Mesenchymal stem cell (in vitro differentiated cells and primary cell): Measurements from ENCODE around the gene C5orf52.
A peak's percentile ranks its signal among the peaks of the same experiment; 100 is the strongest.
"Not testable (repeated sequence)": the region's sequence is repeated elsewhere in the genome, so short reads cannot be mapped to it uniquely, and the experiment has no call there.

Experiments
- DNase-seq: peaks from one replicate; pipeline ENCODE4 v3.0.0-alpha.2; 2013
- H2AFZ ChIP-seq: one replicate; pipeline ENCODE4 v1.6.1; 2013; ENCODE audit warnings: low read depth, mild to moderate bottlenecking, control low read depth, inconsistent platforms, low read length, moderate library complexity
- H2AK5ac ChIP-seq: 2 replicates; pipeline ENCODE4 v1.6.1; 2013; ENCODE audit warnings: low read length, moderate library complexity, mild to moderate bottlenecking, inconsistent platforms; ENCODE audit not compliant: severe bottlenecking
- H2BK120ac ChIP-seq: one replicate; pipeline ENCODE4 v1.6.1; 2013; ENCODE audit warnings: low read depth, mild to moderate bottlenecking, inconsistent platforms, low read length, moderate library complexity
- H2BK12ac ChIP-seq, 2 experiments: one replicate each; pipeline ENCODE4 v1.6.1; 2013; ENCODE audit warnings: inconsistent platforms in 2 of 2, low read length in 2 of 2, mild to moderate bottlenecking in 2 of 2, moderate library complexity in 2 of 2, control low read depth in 1 of 2
- H2BK15ac ChIP-seq: one replicate; pipeline ENCODE4 v1.6.1; 2013; ENCODE audit warnings: mild to moderate bottlenecking, low read depth, inconsistent platforms; ENCODE audit not compliant: poor library complexity, severe bottlenecking
- H2BK5ac ChIP-seq: 2 replicates; pipeline ENCODE4 v1.6.1; 2013; ENCODE audit warnings: low read depth, mild to moderate bottlenecking, low read length, control low read depth, inconsistent platforms; ENCODE audit not compliant: poor library complexity, severe bottlenecking
- H3K14ac ChIP-seq, 2 experiments: one replicate each; pipeline ENCODE4 v1.6.1; 2013; ENCODE audit warnings: inconsistent platforms in 2 of 2, low read length in 2 of 2, control low read depth in 1 of 2, mild to moderate bottlenecking in 1 of 2, moderate library complexity in 1 of 2
- H3K18ac ChIP-seq, 2 experiments: one replicate each; pipeline ENCODE4 v1.6.1; 2013; ENCODE audit warnings: inconsistent platforms in 2 of 2, low read length in 2 of 2, control low read depth in 1 of 2, low read depth in 1 of 2, mild to moderate bottlenecking in 1 of 2
- H3K23ac ChIP-seq, 2 experiments: one replicate each; pipeline ENCODE4 v1.6.1; 2013; ENCODE audit warnings: inconsistent platforms in 2 of 2, low read length in 2 of 2, mild to moderate bottlenecking in 2 of 2, moderate library complexity in 2 of 2, control low read depth in 1 of 2
- H3K27ac ChIP-seq: 2 replicates; pipeline ENCODE4 v1.5.1; 2013; ENCODE audit warnings: mild to moderate bottlenecking, moderate library complexity, low read length, control low read depth, inconsistent platforms; ENCODE audit not compliant: poor library complexity, severe bottlenecking
- H3K27me3 ChIP-seq, 2 experiments: 2 replicates each; pipeline versions ENCODE4 v1.6.1 to v1.7.0; 2013; ENCODE audit warnings: low read length in 2 of 2, mild to moderate bottlenecking in 2 of 2, moderate library complexity in 2 of 2, control low read depth in 1 of 2, inconsistent platforms in 1 of 2; ENCODE audit not compliant: control insufficient read depth in 1 of 2, insufficient read depth in 1 of 2
- H3K36me3 ChIP-seq, 2 experiments: 2 replicates each; pipeline versions ENCODE4 v1.6.1 to v1.7.0; 2013; ENCODE audit warnings: low read length in 2 of 2, control low read depth in 1 of 2, inconsistent platforms in 1 of 2, low read depth in 1 of 2, mild to moderate bottlenecking in 1 of 2; ENCODE audit not compliant: insufficient read depth in 2 of 2, control insufficient read depth in 1 of 2
- H3K4ac ChIP-seq, 2 experiments: one replicate each; pipeline ENCODE4 v1.6.1; 2013; ENCODE audit warnings: inconsistent platforms in 2 of 2, low read length in 2 of 2, mild to moderate bottlenecking in 2 of 2, moderate library complexity in 2 of 2, control low read depth in 1 of 2, low read depth in 1 of 2
- H3K4me1 ChIP-seq: 2 replicates; pipeline ENCODE4 v1.6.1; 2013; ENCODE audit warnings: low read depth, low read length, control low read depth; ENCODE audit not compliant: control insufficient read depth, insufficient read depth
- H3K4me2 ChIP-seq: 2 replicates; pipeline ENCODE4 v1.6.1; 2013; ENCODE audit warnings: low read length, mild to moderate bottlenecking, inconsistent platforms; ENCODE audit not compliant: poor library complexity, severe bottlenecking
- H3K4me3 ChIP-seq, 2 experiments: 2 replicates each; pipeline versions ENCODE4 v1.5.1 to v1.7.0; 2013; ENCODE audit warnings: low read length in 2 of 2, mild to moderate bottlenecking in 2 of 2, control low read depth in 1 of 2, low read depth in 1 of 2; ENCODE audit not compliant: insufficient read depth in 1 of 2
- H3K79me1 ChIP-seq: replicated peaks from 2 replicates; pipeline ENCODE4 v1.6.1; 2013; ENCODE audit warnings: mild to moderate bottlenecking, control low read depth, low read length, inconsistent platforms; ENCODE audit not compliant: poor library complexity, severe bottlenecking
- H3K9ac ChIP-seq: 2 replicates; pipeline ENCODE4 v1.7.0; 2013; ENCODE audit warnings: mild to moderate bottlenecking, low read length, moderate library complexity
- H3K9me3 ChIP-seq: 2 replicates; pipeline ENCODE4 v1.7.0; 2013; ENCODE audit warnings: mild to moderate bottlenecking, low read length; ENCODE audit not compliant: control insufficient read depth
- H4K8ac ChIP-seq: one replicate; pipeline ENCODE4 v1.6.1; 2013; ENCODE audit warnings: inconsistent platforms, mild to moderate bottlenecking, low read length, moderate library complexity
- H4K91ac ChIP-seq: one replicate; pipeline ENCODE4 v1.6.1; 2013; ENCODE audit warnings: mild to moderate bottlenecking, low read length, inconsistent platforms
- WGBS: methylation state at CpG from one replicate; pipeline ENCODE4 v1.1.7; 2013; ENCODE audit warnings: mixed read lengths; 5-methylcytosine and 5-hydroxymethylcytosine counted together

Gene C5orf52

DNA sequence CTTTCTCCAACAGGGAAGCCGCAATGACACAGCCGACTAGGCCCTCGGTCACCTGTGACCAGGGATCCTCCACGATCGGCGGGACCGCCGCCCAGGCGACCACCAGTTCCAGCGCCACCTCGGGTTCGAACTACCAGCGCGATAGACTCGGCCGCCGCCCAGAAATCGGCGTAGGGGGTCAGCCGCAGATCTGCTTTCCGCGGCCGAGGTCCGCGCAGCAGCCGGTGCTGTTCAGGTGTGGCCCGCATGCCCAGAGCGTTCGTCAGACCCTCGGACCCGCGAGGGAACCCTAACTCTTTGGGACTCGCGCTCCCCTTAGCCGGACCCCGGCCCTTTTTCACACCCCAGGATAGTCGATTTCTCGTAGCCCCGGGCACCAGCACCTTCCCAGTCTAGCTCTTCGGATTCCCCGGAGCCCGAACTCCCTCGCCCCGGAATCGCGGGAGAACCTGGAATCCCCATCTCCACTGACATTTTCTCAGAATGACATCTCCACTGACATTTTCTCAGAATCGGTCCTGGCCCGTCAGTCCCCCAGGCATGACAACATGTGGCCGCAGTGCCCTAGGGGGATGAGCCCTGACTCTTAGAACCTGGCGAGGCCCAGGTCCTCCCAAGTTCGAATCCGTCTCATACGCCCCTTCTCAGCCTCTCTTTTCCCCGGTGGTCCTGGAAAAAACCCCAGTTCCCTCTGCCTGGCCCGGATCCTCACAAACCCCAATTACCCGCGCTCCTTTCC lies 428 bp downstream of the C5orf52 start:
- Histone ChIP-seq H2BK120ac (no peak overlapping the region), H3K27ac (no peak overlapping the region), H3K4ac (no peak overlapping the region), H4K91ac (no peak overlapping the region), H2BK15ac (no peak overlapping the region), H3K18ac (no peak overlapping the region), H2AFZ (no peak overlapping the region), H3K14ac (no peak overlapping the region), H3K36me3 (peaks cover 0 to 7% of the 10 kb centered on the region in 2 experiments), H2AK5ac (no peak overlapping the region), H3K9me3 (no peaks in the 10 kb centered on the region), H4K8ac (no peak overlapping the region), H3K4me3 (peak overlapping the region in 1 of 2 experiments; percentile 81), H3K27me3 (peaks cover 0 to 31% of the 10 kb centered on the region in 2 experiments), H3K79me1 (no peaks in the 10 kb centered on the region), H3K23ac (no peak overlapping the region), H3K4me2 (no peak overlapping the region), H2BK5ac (no peak overlapping the region), H3K9ac (peak overlapping the region; percentile 76), H3K4me1 (peaks cover 3% of the 10 kb centered on the region), H2BK12ac (no peak overlapping the region)
- WGBS = 95% methylated on average over 54 of the region's 57 CpGs
- no peak for DNase-seq

DNA sequence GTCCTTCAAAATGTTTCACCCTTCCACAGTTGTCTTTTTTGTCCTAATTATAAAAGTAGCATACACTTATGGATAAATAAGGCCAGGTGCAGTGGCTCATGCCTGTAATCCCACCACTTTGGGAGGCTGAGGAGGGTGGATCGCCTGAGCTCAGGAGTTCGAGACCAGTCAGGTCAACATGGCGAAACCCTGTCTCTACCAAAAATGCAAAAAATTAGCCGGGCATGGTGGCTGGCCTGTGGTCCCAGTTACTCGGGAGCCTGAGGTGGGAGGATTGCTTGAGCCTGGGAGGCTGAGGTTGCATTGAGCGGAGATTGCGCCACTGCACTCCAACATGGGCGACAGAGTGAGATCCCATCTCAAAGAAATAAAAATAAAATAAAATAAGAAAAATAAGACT lies 1.6 kb downstream of the C5orf52 start:
- no peak overlapping the region for H2BK12ac ChIP-seq
- peaks cover 0 to 31% of the 10 kb centered on the region in 2 experiments for H3K27me3 ChIP-seq
- no peak overlapping the region for H2AFZ ChIP-seq
- H3K9me3 ChIP-seq = no peaks in the 10 kb centered on the region
- peaks cover 0 to 7% of the 10 kb centered on the region in 2 experiments for H3K36me3 ChIP-seq
- no peak for DNase-seq
- 96% methylated on average over 5 of the region's 8 CpGs for WGBS
- no peak overlapping the region for H2BK120ac ChIP-seq
- H4K8ac ChIP-seq = no peak overlapping the region
- no peak overlapping the region for H3K18ac ChIP-seq
- H2BK15ac ChIP-seq = no peak overlapping the region
- H3K27ac ChIP-seq = no peak overlapping the region
- H3K14ac ChIP-seq = no peak overlapping the region
- no peaks in the 10 kb centered on the region for H3K79me1 ChIP-seq
- no peak overlapping the region for H3K23ac ChIP-seq
- no peak overlapping the region for H2BK5ac ChIP-seq
- H3K4ac ChIP-seq = no peak overlapping the region
- H3K9ac ChIP-seq = no peak overlapping the region
- H3K4me3 ChIP-seq = no peak overlapping the region
- H3K4me1 ChIP-seq = peaks cover 3% of the 10 kb centered on the region
- no peak overlapping the region for H2AK5ac ChIP-seq
- H4K91ac ChIP-seq = no peak overlapping the region
- H3K4me2 ChIP-seq = no peak overlapping the region

DNA sequence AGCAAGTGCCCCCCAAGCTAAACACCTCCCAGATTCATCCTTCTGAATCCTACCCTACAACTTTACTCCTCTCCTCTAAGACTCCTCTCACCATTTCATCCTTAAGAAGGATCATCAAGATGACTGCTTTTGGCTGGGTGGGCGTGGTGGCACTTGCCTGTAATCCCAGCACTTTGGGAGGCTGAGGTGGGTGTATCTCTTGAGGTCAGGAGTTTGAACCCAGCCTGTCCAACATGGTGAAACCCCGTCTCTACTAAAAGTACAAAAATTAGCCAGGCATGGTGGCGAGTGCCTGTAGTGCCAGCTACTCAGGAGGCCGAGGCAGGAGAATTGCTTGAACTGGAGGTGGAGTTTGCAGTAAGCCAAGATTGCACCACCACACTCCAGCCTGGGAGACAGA lies 3.0 kb downstream of the C5orf52 start:
- H3K4me1 ChIP-seq, H3K79me1 ChIP-seq, H2BK5ac ChIP-seq, H4K8ac ChIP-seq, H3K4me2 ChIP-seq, H2AFZ ChIP-seq, H3K18ac ChIP-seq, H3K14ac ChIP-seq, DNase-seq, H4K91ac ChIP-seq, H3K23ac ChIP-seq, H3K27ac ChIP-seq, H2BK12ac ChIP-seq, H2BK15ac ChIP-seq, H3K9me3 ChIP-seq, H3K9ac ChIP-seq, H3K36me3 ChIP-seq, H3K4ac ChIP-seq, H2BK120ac ChIP-seq, H3K4me3 ChIP-seq, H2AK5ac ChIP-seq: not testable (repeated sequence)
- peaks cover 0 to 26% of the 10 kb centered on the region in 2 experiments for H3K27me3 ChIP-seq
- 81% methylated on average over 4 of the region's 4 CpGs for WGBS

DNA sequence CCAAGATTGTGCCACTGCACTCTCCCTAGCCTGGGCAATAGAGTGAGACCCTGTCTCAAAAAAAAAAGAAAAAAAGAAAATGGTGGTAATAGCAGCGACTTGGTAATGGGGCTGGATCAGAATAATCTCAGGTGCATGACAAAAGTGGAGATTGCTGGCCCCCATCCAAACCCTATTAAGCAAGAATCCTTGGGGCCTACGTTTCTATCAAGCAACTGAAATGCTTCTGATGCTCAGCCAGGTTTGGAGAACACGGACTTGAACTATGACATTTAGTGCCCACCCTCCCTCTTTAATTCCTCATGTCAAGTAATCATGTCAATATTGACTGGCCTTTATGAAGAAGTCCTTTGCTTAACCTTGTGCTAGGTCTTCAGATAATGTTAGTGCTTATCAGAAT lies 6.6 kb downstream of the C5orf52 start:
- H2AFZ ChIP-seq = no peak overlapping the region
- H3K9me3 ChIP-seq = no peaks in the 10 kb centered on the region
- no peak overlapping the region for H3K4ac ChIP-seq
- peaks cover 0 to 4% of the 10 kb centered on the region in 2 experiments for H3K27me3 ChIP-seq
- H3K18ac ChIP-seq = no peak overlapping the region
- H3K4me1 ChIP-seq = no peaks in the 10 kb centered on the region
- no peak for DNase-seq
- no peak overlapping the region for H4K8ac ChIP-seq
- H3K27ac ChIP-seq = no peak overlapping the region
- H2AK5ac ChIP-seq = no peak overlapping the region
- no peak overlapping the region for H2BK12ac ChIP-seq
- H2BK5ac ChIP-seq = no peak overlapping the region
- H2BK120ac ChIP-seq = no peak overlapping the region
- H3K23ac ChIP-seq = no peak overlapping the region
- WGBS = 59% methylated on average over 3 of the region's 3 CpGs
- H2BK15ac ChIP-seq = no peak overlapping the region
- no peaks in the 10 kb centered on the region for H3K79me1 ChIP-seq
- H4K91ac ChIP-seq = no peak overlapping the region
- no peak overlapping the region for H3K14ac ChIP-seq
- H3K4me3 ChIP-seq = no peak overlapping the region
- no peaks in the 10 kb centered on the region for H3K36me3 ChIP-seq
- no peak overlapping the region for H3K4me2 ChIP-seq
- no peak overlapping the region for H3K9ac ChIP-seq
